ENCODE results near the gene RBM14.
A peak's percentile ranks its signal among the peaks of the same experiment; 100 is the strongest.

Gene RBM14, protein sequence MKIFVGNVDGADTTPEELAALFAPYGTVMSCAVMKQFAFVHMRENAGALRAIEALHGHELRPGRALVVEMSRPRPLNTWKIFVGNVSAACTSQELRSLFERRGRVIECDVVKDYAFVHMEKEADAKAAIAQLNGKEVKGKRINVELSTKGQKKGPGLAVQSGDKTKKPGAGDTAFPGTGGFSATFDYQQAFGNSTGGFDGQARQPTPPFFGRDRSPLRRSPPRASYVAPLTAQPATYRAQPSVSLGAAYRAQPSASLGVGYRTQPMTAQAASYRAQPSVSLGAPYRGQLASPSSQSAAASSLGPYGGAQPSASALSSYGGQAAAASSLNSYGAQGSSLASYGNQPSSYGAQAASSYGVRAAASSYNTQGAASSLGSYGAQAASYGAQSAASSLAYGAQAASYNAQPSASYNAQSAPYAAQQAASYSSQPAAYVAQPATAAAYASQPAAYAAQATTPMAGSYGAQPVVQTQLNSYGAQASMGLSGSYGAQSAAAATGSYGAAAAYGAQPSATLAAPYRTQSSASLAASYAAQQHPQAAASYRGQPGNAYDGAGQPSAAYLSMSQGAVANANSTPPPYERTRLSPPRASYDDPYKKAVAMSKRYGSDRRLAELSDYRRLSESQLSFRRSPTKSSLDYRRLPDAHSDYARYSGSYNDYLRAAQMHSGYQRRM

DNA sequence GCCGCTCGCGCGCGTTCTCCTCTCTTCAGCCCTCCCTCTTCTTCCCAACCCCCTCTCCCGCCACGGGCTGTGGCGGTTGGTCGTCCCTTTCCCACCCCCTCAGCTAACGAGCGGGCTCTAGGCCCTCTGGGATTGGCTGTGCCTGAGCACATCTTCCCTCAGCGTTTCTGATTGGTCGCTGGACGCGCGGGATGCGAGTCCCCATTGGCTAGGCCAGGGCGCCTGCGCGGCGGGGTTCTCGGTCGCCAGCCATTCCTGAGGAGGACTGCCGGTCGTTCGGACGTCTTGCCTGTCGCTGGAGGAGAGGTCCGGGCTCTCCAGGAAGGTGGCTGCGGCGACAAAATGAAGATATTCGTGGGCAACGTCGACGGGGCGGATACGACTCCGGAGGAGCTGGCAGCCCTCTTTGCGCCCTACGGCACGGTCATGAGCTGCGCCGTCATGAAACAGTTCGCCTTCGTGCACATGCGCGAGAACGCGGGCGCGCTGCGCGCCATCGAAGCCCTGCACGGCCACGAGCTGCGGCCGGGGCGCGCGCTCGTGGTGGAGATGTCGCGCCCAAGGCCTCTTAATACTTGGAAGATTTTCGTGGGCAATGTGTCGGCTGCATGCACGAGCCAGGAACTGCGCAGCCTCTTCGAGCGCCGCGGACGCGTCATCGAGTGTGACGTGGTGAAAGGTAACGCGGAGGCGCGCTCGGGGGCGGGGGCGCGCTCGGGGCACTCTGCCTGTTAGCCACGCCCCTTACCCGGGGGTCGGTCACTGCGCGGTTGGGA, at the start of gene RBM14:
RBM14 (plus strand) TSS at position 252 of the 776 bp plus-strand sequence; CDS start at position 343, 91 bp downstream.
- Histone ChIP-seq H3K9me2 (replicated peaks; ENCODE audit: insufficient read depth, low read length) (no peaks in the 10 kb centered on the region), H3F3A (ENCODE audit: insufficient read depth) (peaks cover 4% of the 10 kb centered on the region; the same call in 1 of the 2 replicates), H3K9ac (ENCODE audit: low read length) (peak within 1 kb of the TSS; percentile 100), H3K27ac (ENCODE audit: low read depth, low read length) (peak within 1 kb of the TSS; percentile 78), H3K27me3 (ENCODE audit: low read length) (no peaks in the 10 kb centered on the region), H2AFZ (ENCODE audit: low read depth, low read length, severe bottlenecking) (peak within 1 kb of the TSS; percentile 87), H3K4me2 (ENCODE audit: low read depth, low read length, poor library complexity, severe bottlenecking) (peak within 1 kb of the TSS; percentile 94), H3K4me3 (ENCODE audit: insufficient read depth, low read length, poor library complexity, severe bottlenecking) (peak within 1 kb of the TSS; percentile 90), H3K9me3 (ENCODE audit: insufficient read depth, low read length) (no peaks in the 10 kb centered on the region), H3K36me3 (ENCODE audit: low read length) (peaks cover 11% of the 10 kb centered on the region), H4K20me1 (ENCODE audit: low read depth, low read length) (peaks cover 36% of the 10 kb centered on the region), H3K79me2 (ENCODE audit: insufficient read depth, low read length) (peaks cover 51% of the 10 kb centered on the region)
- no peak for TF ChIP-seq EZH2phosphoT487 (conservative IDR thresholded peaks at IDR 0.05; ENCODE audit: low read length)
- TF ChIP-seq, protein P1, sequence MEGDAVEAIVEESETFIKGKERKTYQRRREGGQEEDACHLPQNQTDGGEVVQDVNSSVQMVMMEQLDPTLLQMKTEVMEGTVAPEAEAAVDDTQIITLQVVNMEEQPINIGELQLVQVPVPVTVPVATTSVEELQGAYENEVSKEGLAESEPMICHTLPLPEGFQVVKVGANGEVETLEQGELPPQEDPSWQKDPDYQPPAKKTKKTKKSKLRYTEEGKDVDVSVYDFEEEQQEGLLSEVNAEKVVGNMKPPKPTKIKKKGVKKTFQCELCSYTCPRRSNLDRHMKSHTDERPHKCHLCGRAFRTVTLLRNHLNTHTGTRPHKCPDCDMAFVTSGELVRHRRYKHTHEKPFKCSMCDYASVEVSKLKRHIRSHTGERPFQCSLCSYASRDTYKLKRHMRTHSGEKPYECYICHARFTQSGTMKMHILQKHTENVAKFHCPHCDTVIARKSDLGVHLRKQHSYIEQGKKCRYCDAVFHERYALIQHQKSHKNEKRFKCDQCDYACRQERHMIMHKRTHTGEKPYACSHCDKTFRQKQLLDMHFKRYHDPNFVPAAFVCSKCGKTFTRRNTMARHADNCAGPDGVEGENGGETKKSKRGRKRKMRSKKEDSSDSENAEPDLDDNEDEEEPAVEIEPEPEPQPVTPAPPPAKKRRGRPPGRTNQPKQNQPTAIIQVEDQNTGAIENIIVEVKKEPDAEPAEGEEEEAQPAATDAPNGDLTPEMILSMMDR (IDR thresholded peaks at IDR 0.05; ENCODE audit: insufficient read depth, low read length, poor library complexity, severe bottlenecking), result no peak

DNA sequence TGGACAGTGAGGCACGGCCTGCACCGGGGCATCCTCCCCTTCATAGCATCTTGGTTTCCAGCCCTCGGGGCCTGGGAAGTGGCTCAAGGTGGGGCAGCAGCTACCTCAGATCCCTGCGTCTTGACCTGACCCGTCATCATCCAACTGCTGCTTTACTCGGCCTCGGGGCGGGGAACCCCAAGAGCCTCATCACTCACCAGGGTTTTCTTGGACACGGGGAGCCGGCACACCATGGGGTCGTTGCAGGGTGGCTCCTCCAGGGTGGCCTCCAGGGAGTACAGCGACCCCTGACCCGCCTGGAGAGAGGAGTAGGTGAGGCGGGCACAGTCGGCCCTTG, 48.7 kb upstream of the RBM14 start:
- Histone ChIP-seq H3K27ac (ENCODE audit: low read depth, low read length) (no peak overlapping the region), H3K4me3 (ENCODE audit: insufficient read depth, low read length, poor library complexity, severe bottlenecking) (no peak overlapping the region), H4K20me1 (ENCODE audit: low read depth, low read length) (no peaks in the 10 kb centered on the region), H3K79me2 (ENCODE audit: insufficient read depth, low read length) (no peaks in the 10 kb centered on the region), H2AFZ (ENCODE audit: low read depth, low read length, severe bottlenecking) (no peak overlapping the region), H3K9ac (ENCODE audit: low read length) (no peak overlapping the region), H3K36me3 (ENCODE audit: low read length) (no peaks in the 10 kb centered on the region), H3F3A (ENCODE audit: insufficient read depth) (no peaks in the 10 kb centered on the region), H3K27me3 (ENCODE audit: low read length) (no peaks in the 10 kb centered on the region), H3K4me2 (ENCODE audit: low read depth, low read length, poor library complexity, severe bottlenecking) (no peak overlapping the region), H3K9me2 (replicated peaks; ENCODE audit: insufficient read depth, low read length) (no peaks in the 10 kb centered on the region), H3K9me3 (ENCODE audit: insufficient read depth, low read length) (no peaks in the 10 kb centered on the region)
- no peak for TF ChIP-seq EZH2phosphoT487 (conservative IDR thresholded peaks at IDR 0.05; ENCODE audit: low read length)

DNA sequence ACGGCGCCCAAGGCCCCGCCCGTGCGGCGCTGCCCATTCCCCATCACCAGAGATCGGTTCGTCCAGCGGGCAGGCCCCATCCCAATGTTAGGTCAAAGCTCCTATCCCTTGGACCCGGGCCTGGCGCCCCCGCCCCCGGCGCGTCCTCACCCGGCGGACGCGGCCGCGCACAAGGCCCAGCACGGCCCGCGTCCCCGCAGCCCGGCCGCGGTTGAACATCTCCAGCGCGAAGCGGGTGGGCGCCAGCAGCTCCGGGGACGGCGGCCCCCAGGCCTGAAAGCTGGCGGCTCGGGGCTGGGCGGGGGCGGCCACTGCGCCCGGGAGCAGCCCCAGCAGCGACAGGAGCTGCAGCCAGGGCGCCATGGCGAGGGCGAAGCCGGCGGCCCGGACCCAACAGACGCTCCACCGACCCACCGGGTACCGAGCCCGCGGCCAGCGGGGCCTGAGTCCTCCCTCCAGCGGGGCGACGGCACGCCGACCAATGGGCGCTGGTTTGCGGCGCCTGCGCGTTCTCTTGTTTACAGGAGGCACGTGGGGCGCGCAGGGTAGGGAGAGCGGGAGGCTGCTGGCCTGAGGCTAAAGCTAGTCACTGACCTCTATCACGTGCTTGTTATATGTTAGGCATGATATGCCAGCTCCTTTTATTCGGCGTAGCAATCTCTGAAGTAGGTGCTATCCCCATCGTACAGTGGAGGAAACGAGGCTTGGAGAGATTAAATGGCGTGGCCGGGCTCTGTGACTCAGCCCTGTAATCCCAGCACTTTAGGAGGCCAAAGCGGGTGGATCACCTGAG, 48.1 kb upstream of the RBM14 start, which contains the start of gene CTSF:
CTSF (minus strand) TSS at position 483 of the 793 bp plus-strand sequence; CDS start at position 363, 120 bp downstream.
- no peaks in the 10 kb centered on the region for H3F3A ChIP-seq (ENCODE audit: insufficient read depth)
- no peak within 1 kb of the TSS for H3K27ac ChIP-seq (ENCODE audit: low read depth, low read length)
- H3K27me3 ChIP-seq (ENCODE audit: low read length), result no peaks in the 10 kb centered on the region
- TF ChIP-seq EZH2phosphoT487 (conservative IDR thresholded peaks at IDR 0.05; ENCODE audit: low read length), result no peak
- TF ChIP-seq, protein P1 (IDR thresholded peaks at IDR 0.05; ENCODE audit: insufficient read depth, low read length, poor library complexity, severe bottlenecking), result no peak
- H4K20me1 ChIP-seq (ENCODE audit: low read depth, low read length), result no peaks in the 10 kb centered on the region
- H3K4me2 ChIP-seq (ENCODE audit: low read depth, low read length, poor library complexity, severe bottlenecking), result no peak within 1 kb of the TSS
- H3K79me2 ChIP-seq (ENCODE audit: insufficient read depth, low read length), result no peaks in the 10 kb centered on the region
- no peak within 1 kb of the TSS for H3K4me3 ChIP-seq (ENCODE audit: insufficient read depth, low read length, poor library complexity, severe bottlenecking)
- no peaks in the 10 kb centered on the region for H3K9me3 ChIP-seq (ENCODE audit: insufficient read depth, low read length)
- no peaks in the 10 kb centered on the region for H3K9me2 ChIP-seq (replicated peaks; ENCODE audit: insufficient read depth, low read length)
- H3K9ac ChIP-seq (ENCODE audit: low read length), result no peak within 1 kb of the TSS
- no peaks in the 10 kb centered on the region for H3K36me3 ChIP-seq (ENCODE audit: low read length)
- no peak within 1 kb of the TSS for H2AFZ ChIP-seq (ENCODE audit: low read depth, low read length, severe bottlenecking)

Data from SU-DHL-6 (cell line).